Pancreas (tissue), 10 donors: ENCODE measurements around the gene HIPK2. TPM values are rescaled to one million over a fixed set of nuclear protein-coding genes. Genes with fewer than 3 reads are reported as not detected.

ENCODE experiments used
- ATAC-seq, 4 donors: fragments of 200-7000 bp; cut with Tn5 transposase; one replicate each; pipeline versions ENCODE4 v1.8.0 to v1.9.1; 2020; ENCODE audit warnings: mild to moderate bottlenecking in 4 of 4, moderate library complexity in 4 of 4
- DNase-seq, 6 donors: peaks; one replicate each; pipeline ENCODE4 v3.0.0-alpha.2; 2020
- FAIRE-seq: peaks from 2 replicates; lab custom pipeline; 2012; peaks lifted over from hg19 to GRCh38; lab: Jason Lieb, UNC
- H3K27ac ChIP-seq, 4 donors: fragments of 200-600 bp; sonication (generic); 1 replicate in 3 of 4; 2 replicates in 1 of 4; pipeline versions ENCODE4 v1.5.0 to v1.8.0; 2020
- H3K27me3 ChIP-seq, 4 donors: fragments of 200-600 bp; one replicate each; pipeline ENCODE4 v1.8.0; 2021
- H3K36me3 ChIP-seq, 3 donors: fragments of 200-600 bp; sonication (generic) in 1 of 3; one replicate each; pipeline versions ENCODE4 v1.5.0 to v1.8.0; 2020 to 2021
- H3K4me1 ChIP-seq, 3 donors: fragments of 200-600 bp; one replicate each; pipeline ENCODE4 v1.8.0; 2021
- H3K4me3 ChIP-seq, 4 donors: fragments of 200-600 bp; sonication (generic) in 2 of 4; one replicate each; pipeline versions ENCODE4 v1.5.0 to v1.8.0; 2020 to 2021
- H3K9me3 ChIP-seq, 4 donors: fragments of 200-600 bp; one replicate each; pipeline ENCODE4 v1.8.0; 2021
- WGBS, 2 donors: extraction: QIAGEN DNeasy Blood & Tissue Kit; methylation state at CpG; one replicate each; pipeline ENCODE4 v1.1.7; 2013; 5-methylcytosine and 5-hydroxymethylcytosine counted together
- intact Hi-C, 3 donors: fragments of 100-400 bp; cut with DNase I; formaldehyde crosslinking; loops; one replicate each; pipeline versions ENCODE4 v1.11.1 to v1.14.2; 2022
- polyA plus RNA-seq, 2 donors: library from polyadenylated mRNA; stranded (reverse); fragments of 200-250 nt; gene quantifications; one replicate each; pipeline ENCODE4 v1.2.3, GENCODE V29; 2013
- total RNA-seq, 6 donors: library from RNA; stranded (reverse); fragmentation: NEBNext Ultra II Directional in 4 of 6; extraction: Animal tissue kit (Norgen Biotek cat#: 25700) in 4 of 6; gene quantifications; one replicate each; pipeline versions ENCODE4 v1.2.1 to v1.2.4, GENCODE V29; 2021 to 2023
- TF ChIP-seq, protein P1 (sequence below), 4 donors: fragments of 200-600 bp; sonication (generic) in 3 of 4; IDR thresholded peaks; one replicate each; pipeline versions ENCODE4 v1.5.0 to v1.8.0; 2021; ENCODE audit warnings: antibody characterized with exemption in 4 of 4
- donor health status: healthy with polysubstance abuse.
- donor health status: DM: no; HTN: no; CAD: no; lungs with moderate emphysema.
- donor health status: DM: no; HTN: no; CAD: no.
- donor health status: control.
- donor health status: control.
- donor health status: Bipolar disorder and iron deficiency.
- donor health status: DM: yes; HTN: yes; CAD: no.
- donor health status: DM: no; HTN: no; CAD: no.
- donor health status: DM: no; HTN: no; CAD: no.
- donor health status: DM: yes; HTN: yes; CAD: no.

Gene HIPK2
- total RNA-seq (10 to 100 TPM; 21.4 to 49.0 (median 26.5) TPM), polyA plus RNA-seq (1 to 10 TPM; 6.7 to 9.8 TPM)

- TF ChIP-seq, protein P1, sequence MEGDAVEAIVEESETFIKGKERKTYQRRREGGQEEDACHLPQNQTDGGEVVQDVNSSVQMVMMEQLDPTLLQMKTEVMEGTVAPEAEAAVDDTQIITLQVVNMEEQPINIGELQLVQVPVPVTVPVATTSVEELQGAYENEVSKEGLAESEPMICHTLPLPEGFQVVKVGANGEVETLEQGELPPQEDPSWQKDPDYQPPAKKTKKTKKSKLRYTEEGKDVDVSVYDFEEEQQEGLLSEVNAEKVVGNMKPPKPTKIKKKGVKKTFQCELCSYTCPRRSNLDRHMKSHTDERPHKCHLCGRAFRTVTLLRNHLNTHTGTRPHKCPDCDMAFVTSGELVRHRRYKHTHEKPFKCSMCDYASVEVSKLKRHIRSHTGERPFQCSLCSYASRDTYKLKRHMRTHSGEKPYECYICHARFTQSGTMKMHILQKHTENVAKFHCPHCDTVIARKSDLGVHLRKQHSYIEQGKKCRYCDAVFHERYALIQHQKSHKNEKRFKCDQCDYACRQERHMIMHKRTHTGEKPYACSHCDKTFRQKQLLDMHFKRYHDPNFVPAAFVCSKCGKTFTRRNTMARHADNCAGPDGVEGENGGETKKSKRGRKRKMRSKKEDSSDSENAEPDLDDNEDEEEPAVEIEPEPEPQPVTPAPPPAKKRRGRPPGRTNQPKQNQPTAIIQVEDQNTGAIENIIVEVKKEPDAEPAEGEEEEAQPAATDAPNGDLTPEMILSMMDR (IDR thresholded peaks at IDR 0.05): no peak
- FAIRE-seq (no peak), ATAC-seq (peak; percentile 72 to 85 (median 74)), DNase-seq (peak; percentile 67 to 88 (median 80))
- 1% methylated on average over 54 to 96 of the region's 96 CpGs for WGBS, 2 donors
- Histone ChIP-seq H3K9me3 (no peaks in the 10 kb centered on the region), H3K27me3 (no peaks in the 10 kb centered on the region), H3K36me3 (no peaks in the 10 kb centered on the region), H3K4me1 (peaks cover 5 to 21% (median 13%) of the 10 kb centered on the region in 3 donors), H3K4me3 (peak within 1 kb of the TSS; percentile 49 to 93 (median 88)), H3K27ac (peak within 1 kb of the TSS; percentile 57 to 92 (median 80))
- intact Hi-C loops: loop anchor here in 2 of 3 donors (10.0 kb wide), 3 partner anchors 133 to 227 kb away; no protein-coding TSS in a partner anchor
Observed at GRCh38 chr7:139777948-139778841, at the start of gene HIPK2. Gene HIPK2, minus strand, starts transcription at chr7:139777998. Its CDS starts 375 bp downstream, at chr7:139777623.

GRCh38 chr7:139827042-139827441 is 49.2 kb upstream of the HIPK2 start:
- Histone ChIP-seq H3K36me3 (no peaks in the 10 kb centered on the region), H3K27me3 (no peaks in the 10 kb centered on the region), H3K4me3 (no peak overlapping the region), H3K4me1 (peaks cover 0 to 21% (median 18%) of the 10 kb centered on the region in 3 donors), H3K9me3 (no peaks in the 10 kb centered on the region), H3K27ac (no peak overlapping the region)
- DNase-seq: no peak
- intact Hi-C loops: no loop called here
- TF ChIP-seq, protein P1 (IDR thresholded peaks at IDR 0.05): no peak
- no peak for FAIRE-seq
- no peak for ATAC-seq

GRCh38 chr7:139825666-139826290 is 48.0 kb upstream of the HIPK2 start:
- TF ChIP-seq, protein P1 (IDR thresholded peaks at IDR 0.05): no peak
- Histone ChIP-seq H3K4me1 (peaks cover 0 to 20% (median 18%) of the 10 kb centered on the region in 3 donors), H3K27me3 (no peaks in the 10 kb centered on the region), H3K9me3 (no peaks in the 10 kb centered on the region), H3K36me3 (no peaks in the 10 kb centered on the region), H3K27ac (no peak overlapping the region), H3K4me3 (no peak overlapping the region)
- DNase-seq (no peak), FAIRE-seq (no peak), ATAC-seq (no peak)
- intact Hi-C loops: no loop called here
- 77 to 79% methylated on average over 9 of the region's 9 CpGs for WGBS, 2 donors

GRCh38 chr7:139823959-139824521 is 46.2 kb upstream of the HIPK2 start:
- Histone ChIP-seq H3K27ac (no peak overlapping the region), H3K9me3 (no peaks in the 10 kb centered on the region), H3K4me1 (peaks cover 0 to 5% (median 3%) of the 10 kb centered on the region in 3 donors), H3K27me3 (no peaks in the 10 kb centered on the region), H3K4me3 (no peak overlapping the region), H3K36me3 (no peaks in the 10 kb centered on the region)
- no peak for ATAC-seq
- no peak for FAIRE-seq
- 72 to 81% methylated on average over 8 of the region's 8 CpGs for WGBS, 2 donors
- TF ChIP-seq, protein P1 (IDR thresholded peaks at IDR 0.05): no peak
- no peak for DNase-seq
- intact Hi-C loops: no loop called here
